Measurements from ENCODE around the gene PWWP2B. TPM values are rescaled to one million over a fixed set of nuclear protein-coding genes. Genes with fewer than 3 reads are reported as not detected.

PWWP2B gene
- total and polyA plus RNA-seq, 2 of the 13 experiments (the other 11 are each of a cell fraction or from before 2014, with no cell fraction given), result 2.3 to 4.7 TPM

DNA sequence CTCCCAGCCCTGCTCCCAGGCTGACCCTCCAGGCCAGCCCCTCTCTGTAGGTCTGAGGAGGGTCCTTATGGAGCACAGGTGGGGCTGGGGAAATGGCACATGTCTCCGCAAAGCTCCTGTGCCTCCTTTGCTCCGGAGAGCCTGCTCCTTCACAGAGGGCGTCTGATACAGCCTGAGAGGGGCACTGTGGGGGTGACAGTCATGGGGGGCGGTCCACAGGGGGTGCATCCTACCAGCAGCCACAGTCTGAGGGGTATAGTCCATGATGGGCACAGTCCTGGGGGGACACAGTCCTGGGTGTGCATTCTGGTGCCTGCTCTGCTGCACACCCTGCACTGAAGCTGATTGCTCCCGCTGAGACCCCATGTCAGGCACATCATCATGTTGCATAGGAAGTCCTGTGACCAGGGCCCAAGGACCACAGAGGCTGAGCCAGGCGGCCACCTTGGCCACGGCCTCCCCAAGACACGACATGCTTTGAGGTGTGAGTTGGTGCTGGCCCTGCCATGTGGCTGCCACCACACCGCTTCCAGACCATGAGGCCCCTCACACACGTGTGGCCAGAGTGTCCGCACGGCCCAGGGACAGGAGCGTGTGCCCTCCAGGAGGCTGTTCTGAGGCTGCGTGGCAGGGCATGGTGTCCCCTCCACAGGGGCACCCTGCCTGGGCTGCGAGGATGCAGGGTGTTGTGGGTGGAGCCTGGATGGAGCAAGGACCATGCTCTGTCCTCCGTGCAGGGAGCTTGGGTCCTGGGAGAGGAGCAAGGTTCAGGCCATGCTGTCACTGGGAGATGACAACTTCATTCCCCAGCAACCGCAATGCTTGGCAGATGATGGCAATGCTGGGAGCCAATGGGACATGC, 59.2 kb downstream of the PWWP2B start (continued):
- TF ChIP-seq, protein P1, sequence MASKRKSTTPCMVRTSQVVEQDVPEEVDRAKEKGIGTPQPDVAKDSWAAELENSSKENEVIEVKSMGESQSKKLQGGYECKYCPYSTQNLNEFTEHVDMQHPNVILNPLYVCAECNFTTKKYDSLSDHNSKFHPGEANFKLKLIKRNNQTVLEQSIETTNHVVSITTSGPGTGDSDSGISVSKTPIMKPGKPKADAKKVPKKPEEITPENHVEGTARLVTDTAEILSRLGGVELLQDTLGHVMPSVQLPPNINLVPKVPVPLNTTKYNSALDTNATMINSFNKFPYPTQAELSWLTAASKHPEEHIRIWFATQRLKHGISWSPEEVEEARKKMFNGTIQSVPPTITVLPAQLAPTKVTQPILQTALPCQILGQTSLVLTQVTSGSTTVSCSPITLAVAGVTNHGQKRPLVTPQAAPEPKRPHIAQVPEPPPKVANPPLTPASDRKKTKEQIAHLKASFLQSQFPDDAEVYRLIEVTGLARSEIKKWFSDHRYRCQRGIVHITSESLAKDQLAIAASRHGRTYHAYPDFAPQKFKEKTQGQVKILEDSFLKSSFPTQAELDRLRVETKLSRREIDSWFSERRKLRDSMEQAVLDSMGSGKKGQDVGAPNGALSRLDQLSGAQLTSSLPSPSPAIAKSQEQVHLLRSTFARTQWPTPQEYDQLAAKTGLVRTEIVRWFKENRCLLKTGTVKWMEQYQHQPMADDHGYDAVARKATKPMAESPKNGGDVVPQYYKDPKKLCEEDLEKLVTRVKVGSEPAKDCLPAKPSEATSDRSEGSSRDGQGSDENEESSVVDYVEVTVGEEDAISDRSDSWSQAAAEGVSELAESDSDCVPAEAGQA (IDR thresholded peaks at IDR 0.05; ENCODE audit: low read depth), result no peak
- TF ChIP-seq, protein P1 (CRISPR knock-in tag; IDR thresholded peaks at IDR 0.05; ENCODE audit: borderline replicate concordance), result no peak
- TF ChIP-seq SAP130 (CRISPR knock-in tag; IDR thresholded peaks at IDR 0.05; ENCODE audit: low read depth), result peak; percentile 51; the same call in 1 of the 2 replicates
- 0 out of 2 replicates have a peak, but pooled peaks have one; percentile 14 for TF ChIP-seq HNF1B (CRISPR knock-in tag; IDR thresholded peaks at IDR 0.05)
- 0 out of 2 replicates have a peak, but pooled peaks have one; percentile 19 for TF ChIP-seq ZSCAN21 (CRISPR knock-in tag; IDR thresholded peaks at IDR 0.05; ENCODE audit: borderline replicate concordance)
